Breast epithelium (tissue), 3 donors: ENCODE data around the gene BRIP1.

Experiments
- POLR2A ChIP-seq: fragments of 450-650 bp; IDR thresholded peaks from one replicate; pipeline ENCODE4 v1.6.1; 2016; ENCODE audit warnings: antibody characterized with exemption, mild to moderate bottlenecking, moderate library complexity
- POLR2AphosphoS5 ChIP-seq, 3 donors: sonication (generic); formaldehyde crosslinking; IDR thresholded peaks; one replicate each; pipeline ENCODE4 v1.6.1; 2017; ENCODE audit warnings: antibody characterized with exemption in 3 of 3
- TF ChIP-seq, protein P1 (sequence below), 3 donors: fragments of 450-650 bp; IDR thresholded peaks; one replicate each; pipeline ENCODE4 v1.5.1; 2016 to 2017; ENCODE audit warnings: antibody characterized with exemption in 3 of 3, mild to moderate bottlenecking in 3 of 3, moderate library complexity in 3 of 3

DNA sequence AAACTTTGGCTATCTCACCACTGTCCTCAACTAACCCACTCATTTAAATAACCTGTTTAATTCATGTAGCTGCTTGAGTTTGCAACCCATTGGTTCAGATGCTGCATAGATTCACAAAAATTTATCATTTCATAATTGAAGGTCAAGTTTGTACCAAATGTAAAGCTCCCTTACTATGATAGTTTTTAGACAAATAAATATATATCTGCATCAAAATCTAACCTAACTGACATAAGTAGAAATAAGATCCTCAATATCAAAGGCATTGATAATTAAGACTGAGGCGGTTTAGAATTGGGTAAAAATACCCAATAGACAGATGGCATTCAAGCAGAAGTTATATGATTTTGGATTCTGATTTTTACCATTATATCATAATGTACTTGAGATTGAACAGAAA lies 139.4 kb downstream of the BRIP1 start:
- TF ChIP-seq, protein P1, sequence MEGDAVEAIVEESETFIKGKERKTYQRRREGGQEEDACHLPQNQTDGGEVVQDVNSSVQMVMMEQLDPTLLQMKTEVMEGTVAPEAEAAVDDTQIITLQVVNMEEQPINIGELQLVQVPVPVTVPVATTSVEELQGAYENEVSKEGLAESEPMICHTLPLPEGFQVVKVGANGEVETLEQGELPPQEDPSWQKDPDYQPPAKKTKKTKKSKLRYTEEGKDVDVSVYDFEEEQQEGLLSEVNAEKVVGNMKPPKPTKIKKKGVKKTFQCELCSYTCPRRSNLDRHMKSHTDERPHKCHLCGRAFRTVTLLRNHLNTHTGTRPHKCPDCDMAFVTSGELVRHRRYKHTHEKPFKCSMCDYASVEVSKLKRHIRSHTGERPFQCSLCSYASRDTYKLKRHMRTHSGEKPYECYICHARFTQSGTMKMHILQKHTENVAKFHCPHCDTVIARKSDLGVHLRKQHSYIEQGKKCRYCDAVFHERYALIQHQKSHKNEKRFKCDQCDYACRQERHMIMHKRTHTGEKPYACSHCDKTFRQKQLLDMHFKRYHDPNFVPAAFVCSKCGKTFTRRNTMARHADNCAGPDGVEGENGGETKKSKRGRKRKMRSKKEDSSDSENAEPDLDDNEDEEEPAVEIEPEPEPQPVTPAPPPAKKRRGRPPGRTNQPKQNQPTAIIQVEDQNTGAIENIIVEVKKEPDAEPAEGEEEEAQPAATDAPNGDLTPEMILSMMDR (IDR thresholded peaks at IDR 0.05) = no peak
- TF ChIP-seq POLR2A (no peak), POLR2AphosphoS5 (IDR thresholded peaks at IDR 0.05) (no peak)
